ENCODE data around the gene MAPRE3.

- TF ChIP-seq EZH2 (IDR thresholded peaks at IDR 0.05; ENCODE audit: insufficient read depth, poor library complexity, severe bottlenecking) = no peak
- no peak for TF ChIP-seq EZH2phosphoT487 (IDR thresholded peaks at IDR 0.05; ENCODE audit: insufficient read depth, low read depth)
Measured at GRCh38 chr2:27013738-27014137, 43.3 kb downstream of the MAPRE3 start.
